Stimulated activated CD4-positive, alpha-beta T cell treated with anti-CD3 and anti-CD28 coated beads, TNF-alpha, amount 100 ng/mL, for 4 hours (primary cell): ENCODE results near the gene KIAA1191.

Experiments used
- DNase-seq, 3 experiments: peaks; one replicate each; pipeline ENCODE4 v3.0.0-alpha.2; 2020; ENCODE audit warnings: low read depth in 3 of 3

The KIAA1191 gene

GRCh38 chr5:176389135-176390123 is 27.9 kb upstream of the KIAA1191 start:
- no peak for DNase-seq

GRCh38 chr5:176388444-176389134 is 27.0 kb upstream of the KIAA1191 start, which contains the start of the genes HIGD2A and NOP16:
Gene HIGD2A (plus strand): TSS chr5:176388751. CDS start chr5:176388820, 69 bp downstream.
Gene NOP16 (minus strand): TSS chr5:176388598. CDS start chr5:176388539, 59 bp downstream.
- DNase-seq, result peak; percentile 98 to 99 (median 98)

- DNase-seq, result no peak
These were observed 26.5 kb upstream of the KIAA1191 start for GRCh38 chr5:176388003-176388443.

- no peak for DNase-seq
These were observed 25.9 kb upstream of the KIAA1191 start for GRCh38 chr5:176387384-176387925.

- no peak for DNase-seq
These were observed 24.9 kb upstream of the KIAA1191 start for GRCh38 chr5:176386491-176386890.

GRCh38 chr5:176384991-176385390 is 23.4 kb upstream of the KIAA1191 start:
- no peak for DNase-seq

GRCh38 chr5:176384366-176384930 is 22.9 kb upstream of the KIAA1191 start:
- no peak for DNase-seq

- no peak for DNase-seq
These were observed 22.4 kb upstream of the KIAA1191 start for GRCh38 chr5:176383961-176384360.

GRCh38 chr5:176383248-176383905 is 21.8 kb upstream of the KIAA1191 start:
- DNase-seq, result no peak

GRCh38 chr5:176382721-176383120 is 21.2 kb upstream of the KIAA1191 start:
- no peak for DNase-seq

- no peak for DNase-seq
These were observed 20.4 kb upstream of the KIAA1191 start for GRCh38 chr5:176381979-176382378.

- DNase-seq, result no peak
These were observed 19.9 kb upstream of the KIAA1191 start for GRCh38 chr5:176381423-176381822.

GRCh38 chr5:176379881-176380280 is 18.3 kb upstream of the KIAA1191 start:
- no peak for DNase-seq

GRCh38 chr5:176373100-176373818 is 11.7 kb upstream of the KIAA1191 start:
- no peak for DNase-seq

GRCh38 chr5:176371621-176372539 is 10.3 kb upstream of the KIAA1191 start:
- no peak for DNase-seq

- DNase-seq, result no peak
These were observed 8.6 kb upstream of the KIAA1191 start for GRCh38 chr5:176369934-176370711.

GRCh38 chr5:176368726-176369125 is 7.2 kb upstream of the KIAA1191 start:
- DNase-seq, result no peak

GRCh38 chr5:176366232-176366894 is 4.8 kb upstream of the KIAA1191 start:
- DNase-seq, result no peak
